ENCODE results near the gene VANGL2.

DNA sequence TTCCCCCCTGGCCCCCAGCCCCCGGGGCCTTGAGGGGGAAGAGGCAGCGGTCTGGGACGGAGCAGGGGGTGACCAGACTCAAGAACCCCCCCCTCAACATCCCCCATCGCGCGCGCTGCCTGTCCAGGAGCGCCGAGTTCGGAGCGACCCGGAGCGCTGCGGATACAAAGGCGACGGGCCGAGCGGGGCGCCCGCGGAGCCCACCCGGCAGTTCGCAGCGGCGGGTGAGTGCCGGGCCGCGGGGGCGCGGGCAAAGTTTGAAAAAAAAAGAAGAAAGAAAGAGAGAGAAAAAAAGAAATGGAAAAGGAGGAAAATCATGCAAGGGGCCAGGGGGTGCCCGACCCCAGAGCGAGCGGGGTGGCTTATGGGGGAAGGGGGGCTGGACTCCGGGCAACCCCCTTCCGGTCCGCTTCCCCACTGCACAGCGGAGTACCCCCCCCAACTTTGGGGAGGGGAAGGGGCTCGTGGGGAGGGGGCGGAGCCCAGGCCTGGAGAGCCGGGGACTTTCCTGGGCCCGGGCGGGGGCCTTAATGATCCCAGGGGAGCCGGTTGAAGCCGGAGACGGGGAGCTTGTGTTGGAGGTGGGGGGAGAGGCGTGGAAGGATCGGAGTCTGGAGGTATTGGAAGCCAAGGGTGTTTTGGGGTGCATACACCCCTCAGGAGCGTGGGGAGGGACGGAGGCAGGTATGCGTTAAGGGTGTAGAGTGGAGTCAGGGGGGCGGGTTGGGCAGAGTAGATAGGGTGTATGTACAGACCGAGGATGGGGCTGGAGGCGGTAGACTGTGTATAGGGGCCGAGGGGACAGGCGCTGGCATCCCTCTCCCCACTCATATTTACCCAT is 502 bp downstream of the VANGL2 start:
- TF ChIP-seq ZKSCAN1 (IDR thresholded peaks at IDR 0.05; ENCODE audit: low read depth, low read length) (no peak), EZH2 (IDR thresholded peaks at IDR 0.05; ENCODE audit: borderline replicate concordance, low read depth, low read length) (no peak), ZBTB7A (IDR thresholded peaks at IDR 0.05; ENCODE audit: borderline replicate concordance, control insufficient read depth, low read depth, low read length) (peak; percentile 47; the same call in 1 of the 2 replicates), MIER1 (IDR thresholded peaks at IDR 0.05; ENCODE audit: low read depth) (no peak), TAF1 (IDR thresholded peaks at IDR 0.05; ENCODE audit: control insufficient read depth, extremely low read depth, insufficient read depth, low read length, severe bottlenecking) (no peak), DIDO1 (tag; IDR thresholded peaks at IDR 0.05; ENCODE audit: low read depth) (no peak), NFRKB (IDR thresholded peaks at IDR 0.05; ENCODE audit: low read depth) (no peak)
- TF ChIP-seq, protein P1, sequence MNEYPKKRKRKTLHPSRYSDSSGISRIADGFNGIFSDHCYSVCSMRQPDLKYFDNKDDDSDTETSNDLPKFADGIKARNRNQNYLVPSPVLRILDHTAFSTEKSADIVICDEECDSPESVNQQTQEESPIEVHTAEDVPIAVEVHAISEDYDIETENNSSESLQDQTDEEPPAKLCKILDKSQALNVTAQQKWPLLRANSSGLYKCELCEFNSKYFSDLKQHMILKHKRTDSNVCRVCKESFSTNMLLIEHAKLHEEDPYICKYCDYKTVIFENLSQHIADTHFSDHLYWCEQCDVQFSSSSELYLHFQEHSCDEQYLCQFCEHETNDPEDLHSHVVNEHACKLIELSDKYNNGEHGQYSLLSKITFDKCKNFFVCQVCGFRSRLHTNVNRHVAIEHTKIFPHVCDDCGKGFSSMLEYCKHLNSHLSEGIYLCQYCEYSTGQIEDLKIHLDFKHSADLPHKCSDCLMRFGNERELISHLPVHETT (CRISPR knock-in tag; conservative IDR thresholded peaks at IDR 0.05 in 1 of 2, IDR thresholded peaks at IDR 0.05 in 1 of 2): no peak

All from K562 (cell line).